GM21528 (cell line): ENCODE data around the gene SPDYE18.
"Not testable (repeated sequence)": the region's sequence is repeated elsewhere in the genome, so short reads cannot be mapped to it uniquely, and the experiment has no call there.

Experiments used
- ATAC-seq: cut with Tn5 transposase; IDR thresholded peaks from one replicate; pipeline ENCODE4 v1.9.1; 2021; ENCODE audit warnings: mild to moderate bottlenecking, moderate library complexity; ENCODE audit not compliant: unreplicated experiment, low FRiP score

Gene SPDYE18

GRCh38 chr7:77006127-77007110 is 55.9 kb downstream of the SPDYE18 start:
- ATAC-seq, result not testable (repeated sequence)

DNA sequence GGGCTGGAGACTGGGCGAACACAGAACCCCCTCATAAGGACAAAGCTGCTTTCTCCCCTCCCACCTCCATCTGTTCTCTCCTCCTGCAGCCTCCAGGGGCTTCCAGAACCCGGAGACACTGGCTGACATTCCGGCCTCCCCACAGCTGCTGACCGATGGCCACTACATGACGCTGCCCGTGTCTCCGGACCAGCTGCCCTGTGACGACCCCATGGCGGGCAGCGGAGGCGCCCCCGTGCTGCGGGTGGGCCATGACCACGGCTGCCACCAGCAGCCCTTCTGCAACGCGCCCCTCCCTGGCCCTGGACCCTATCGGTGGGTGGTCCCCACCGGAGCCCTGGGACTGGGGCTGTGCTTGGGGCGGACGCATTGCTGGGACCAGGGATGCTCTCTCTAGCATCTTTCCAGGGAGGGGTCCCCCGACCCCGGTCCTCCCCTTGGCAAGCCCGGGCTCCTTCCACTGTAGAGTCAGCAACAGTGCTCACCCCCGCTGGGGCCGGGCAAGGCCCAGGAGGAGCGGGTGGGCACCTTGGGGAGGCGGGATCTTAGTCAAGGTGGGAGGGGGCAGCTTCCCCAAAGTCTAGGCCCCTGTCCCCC is 56.8 kb downstream of the SPDYE18 start:
- not testable (repeated sequence) for ATAC-seq

- not testable (repeated sequence) for ATAC-seq
Observed at GRCh38 chr7:77004151-77004550, 58.2 kb downstream of the SPDYE18 start.

DNA sequence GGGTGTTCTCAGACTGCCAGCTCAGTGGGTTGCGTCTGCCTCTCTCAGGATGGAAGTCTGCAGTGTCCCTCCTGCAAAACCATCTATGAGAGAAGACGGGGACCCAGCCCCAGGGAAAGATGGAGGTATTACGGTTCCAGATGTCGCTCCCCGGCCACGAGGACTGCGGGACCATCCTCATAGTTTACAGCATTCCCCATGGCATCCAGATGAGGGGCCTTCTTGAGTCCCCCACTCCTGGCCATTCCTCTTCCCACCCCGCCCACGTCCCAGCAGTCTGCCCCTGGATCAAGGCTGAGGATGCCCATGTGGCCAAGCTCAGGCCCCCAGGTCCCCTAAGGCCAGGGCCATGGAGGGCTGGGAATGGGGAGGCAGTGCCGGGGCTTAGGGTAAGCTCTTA is 59.1 kb downstream of the SPDYE18 start:
- ATAC-seq, result not testable (repeated sequence)

GRCh38 chr7:77002678-77003233 is 59.6 kb downstream of the SPDYE18 start:
- ATAC-seq, result not testable (repeated sequence)

GRCh38 chr7:77002104-77002503 is 60.3 kb downstream of the SPDYE18 start:
- not testable (repeated sequence) for ATAC-seq
